ENCODE results near the gene RPN2. TPM values are rescaled to one million over a fixed set of nuclear protein-coding genes. Genes with fewer than 3 reads are reported as not detected.

Gene RPN2
- polyA plus RNA-seq, 1 experiment: 834 TPM

- no peak for DNase-seq (ENCODE audit: low read depth)
- ChIA-PET POLR2A (no interaction called here), CTCF (interaction anchor here (1.0 to 1.6 kb wide), 2 partner anchors 13 to 62 kb away, joined by 4 read pairs; no protein-coding TSS in a partner anchor)
These were observed 78.4 kb downstream of the RPN2 start for GRCh38 chr20:37257530-37257929.

GRCh38 chr20:37257988-37258387 is 78.9 kb downstream of the RPN2 start:
- ChIA-PET CTCF (interaction anchor here (0.7 kb wide), 1 partner anchor 60 kb away, joined by 3 read pairs; no protein-coding TSS in a partner anchor), POLR2A (no interaction called here)
- Histone ChIP-seq H3K36me3 (ENCODE audit: control insufficient read depth, insufficient read depth, low read length) (no peaks in the 10 kb centered on the region), H3K4me3 (ENCODE audit: low read depth, low read length) (no peak overlapping the region), H3K27me3 (ENCODE audit: control insufficient read depth, insufficient read depth, low read length) (peaks cover 20% of the 10 kb centered on the region)
- TF ChIP-seq CTCF (IDR thresholded peaks at IDR 0.05; ENCODE audit: insufficient read depth, low read depth, low read length): no peak
- no peak for DNase-seq (ENCODE audit: low read depth)

More at GRCh38 chr20:37257530-37257929, 78.4 kb downstream of the RPN2 start:
- H3K27me3 ChIP-seq (ENCODE audit: control insufficient read depth, insufficient read depth, low read length): peaks cover 18% of the 10 kb centered on the region
- H3K36me3 ChIP-seq (ENCODE audit: control insufficient read depth, insufficient read depth, low read length): no peaks in the 10 kb centered on the region
- no peak overlapping the region for H3K4me3 ChIP-seq (ENCODE audit: low read depth, low read length)
- no peak for TF ChIP-seq CTCF (IDR thresholded peaks at IDR 0.05; ENCODE audit: insufficient read depth, low read depth, low read length)

- ChIA-PET POLR2A (no interaction called here), CTCF (interaction anchor here (1.1 kb wide), 1 partner anchor 8 kb away, joined by 3 read pairs; no protein-coding TSS in a partner anchor)
- TF ChIP-seq CTCF (IDR thresholded peaks at IDR 0.05; ENCODE audit: insufficient read depth, low read depth, low read length): no peak
- H3K27me3 ChIP-seq (ENCODE audit: control insufficient read depth, insufficient read depth, low read length): peaks cover 20% of the 10 kb centered on the region
- H3K4me3 ChIP-seq (ENCODE audit: low read depth, low read length): no peak overlapping the region
- no peak for DNase-seq (ENCODE audit: low read depth)
- H3K36me3 ChIP-seq (ENCODE audit: control insufficient read depth, insufficient read depth, low read length): no peaks in the 10 kb centered on the region
These were observed 79.9 kb downstream of the RPN2 start for GRCh38 chr20:37259031-37259430.

GRCh38 chr20:37259865-37260264 is 80.7 kb downstream of the RPN2 start:
- DNase-seq (ENCODE audit: low read depth): no peak
- no peak for TF ChIP-seq CTCF (IDR thresholded peaks at IDR 0.05; ENCODE audit: insufficient read depth, low read depth, low read length)
- ChIA-PET POLR2A (no interaction called here), CTCF (interaction anchor here (1.0 to 1.3 kb wide), 3 partner anchors 9 to 10 kb away, joined by 3 to 4 read pairs (median 4); no protein-coding TSS in a partner anchor)
- Histone ChIP-seq H3K36me3 (ENCODE audit: control insufficient read depth, insufficient read depth, low read length) (no peaks in the 10 kb centered on the region), H3K27me3 (ENCODE audit: control insufficient read depth, insufficient read depth, low read length) (peaks cover 20% of the 10 kb centered on the region), H3K4me3 (ENCODE audit: low read depth, low read length) (no peak overlapping the region)

GRCh38 chr20:37260923-37261322 is 81.8 kb downstream of the RPN2 start:
- ChIA-PET CTCF (interaction anchor here (1.0 kb wide), 1 partner anchor 8 kb away, joined by 4 read pairs; no protein-coding TSS in a partner anchor), POLR2A (no interaction called here)
- Histone ChIP-seq H3K4me3 (ENCODE audit: low read depth, low read length) (no peak overlapping the region), H3K27me3 (ENCODE audit: control insufficient read depth, insufficient read depth, low read length) (peaks cover 20% of the 10 kb centered on the region), H3K36me3 (ENCODE audit: control insufficient read depth, insufficient read depth, low read length) (no peaks in the 10 kb centered on the region)
- no peak for TF ChIP-seq CTCF (IDR thresholded peaks at IDR 0.05; ENCODE audit: insufficient read depth, low read depth, low read length)
- no peak for DNase-seq (ENCODE audit: low read depth)
